Iris pigment epithelial cell (primary cell): ENCODE measurements around the gene KATNBL1.

Experiments used
- DNase-seq: peaks from one replicate; pipeline ENCODE4 v3.0.0-alpha.2; 2011; ENCODE audit warnings: low read depth

The KATNBL1 gene

DNA sequence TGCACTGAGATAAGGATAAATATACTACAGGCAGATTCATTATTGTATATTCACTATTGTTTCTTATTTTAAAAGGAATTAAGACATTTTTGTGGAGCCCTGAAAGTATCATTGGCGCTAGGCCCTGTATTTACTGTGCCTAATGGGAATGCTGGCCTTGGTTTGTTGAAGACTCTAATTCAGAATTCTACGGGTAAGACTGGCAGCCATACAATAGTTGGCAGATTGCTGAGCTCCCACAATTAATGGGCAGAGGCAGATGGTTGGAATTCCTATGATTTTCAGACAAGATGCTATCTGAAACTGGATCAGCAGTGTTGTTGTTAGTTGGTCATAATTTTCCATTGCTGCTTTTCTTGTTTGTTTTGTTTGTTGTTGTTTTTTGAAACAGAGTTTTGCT lies 93.3 kb downstream of the KATNBL1 start:
- no peak for DNase-seq

GRCh38 chr15:34114739-34115138 lies 95.2 kb downstream of the KATNBL1 start:
- DNase-seq, result no peak

DNA sequence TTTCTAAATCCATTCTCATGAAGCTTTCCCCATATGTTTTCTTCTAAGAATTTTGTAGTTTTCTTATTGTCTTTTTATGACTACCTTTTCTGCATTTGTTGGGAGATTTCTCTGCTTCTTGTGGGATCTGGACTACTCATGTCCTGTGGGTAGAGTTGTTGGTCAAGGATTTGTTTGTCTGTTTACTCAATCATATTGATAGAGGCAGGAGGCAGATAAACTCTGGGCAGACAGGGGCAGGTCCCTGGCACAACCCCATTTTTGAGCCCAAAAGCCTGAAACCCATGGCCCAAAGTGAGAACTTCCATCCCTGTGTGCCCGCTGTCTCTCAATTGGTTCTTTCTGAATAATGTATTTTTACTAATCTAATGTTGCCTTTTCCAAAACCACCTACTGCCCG lies 95.7 kb downstream of the KATNBL1 start:
- no peak for DNase-seq

DNA sequence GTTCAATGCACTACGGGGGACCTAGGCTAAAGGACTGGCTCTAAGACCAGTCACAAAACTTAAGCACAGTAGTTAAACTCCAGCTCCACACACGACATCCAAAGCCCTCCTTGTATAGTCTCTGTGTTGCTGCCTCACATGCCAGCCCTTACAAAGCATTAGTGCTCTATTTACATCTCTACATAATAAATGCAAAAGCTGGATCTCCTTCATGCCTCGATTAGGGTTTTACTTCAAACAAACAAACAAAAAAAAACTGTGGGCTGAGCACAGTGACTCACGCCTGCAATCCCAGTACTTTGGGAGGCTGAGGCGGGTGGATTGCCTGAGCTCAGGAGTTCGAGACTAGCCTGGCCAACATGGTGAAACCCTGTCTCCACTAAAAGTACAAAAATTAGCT lies 98.4 kb downstream of the KATNBL1 start:
- no peak for DNase-seq

DNA sequence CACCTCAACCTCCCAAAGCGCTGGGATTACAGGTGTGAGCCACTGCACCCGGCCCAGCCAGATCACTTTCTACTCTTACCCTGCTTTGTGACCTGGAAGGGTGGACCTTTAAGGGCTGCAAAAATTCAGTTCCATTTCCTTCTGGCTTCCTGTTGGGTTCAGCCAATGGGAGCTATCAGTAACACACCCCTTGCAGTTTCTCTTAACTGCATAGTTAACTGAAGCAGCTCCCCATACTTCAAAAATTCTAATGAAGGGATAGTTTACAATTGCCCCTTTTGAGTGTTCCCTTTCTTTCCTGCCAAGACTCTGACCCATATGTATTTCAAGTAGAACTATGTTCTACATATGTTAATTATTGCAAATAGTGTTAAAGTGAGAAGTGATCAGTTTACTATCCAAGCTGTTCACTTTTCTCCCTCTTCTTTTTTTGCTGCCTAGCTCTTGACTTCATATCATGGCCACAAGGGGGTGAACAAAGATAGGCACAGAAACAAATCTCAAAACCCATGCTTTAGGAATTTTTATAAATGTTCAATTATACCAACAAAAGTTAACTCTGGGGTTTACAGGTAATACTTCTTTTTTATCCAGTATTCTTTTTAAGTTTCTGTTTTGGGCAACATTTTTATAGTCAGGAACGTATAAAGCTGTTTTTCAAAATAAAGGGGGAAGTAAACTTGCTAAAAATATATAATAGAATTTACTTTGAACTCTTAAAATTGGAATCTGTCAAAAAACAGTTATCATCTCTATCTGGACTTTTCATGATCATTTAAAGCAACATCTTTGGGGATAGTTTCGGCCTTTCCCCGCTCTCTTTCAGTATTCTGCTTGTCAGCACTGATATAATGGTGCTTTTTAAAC lies 99.9 kb downstream of the KATNBL1 start:
- DNase-seq, result peak; percentile 52

DNA sequence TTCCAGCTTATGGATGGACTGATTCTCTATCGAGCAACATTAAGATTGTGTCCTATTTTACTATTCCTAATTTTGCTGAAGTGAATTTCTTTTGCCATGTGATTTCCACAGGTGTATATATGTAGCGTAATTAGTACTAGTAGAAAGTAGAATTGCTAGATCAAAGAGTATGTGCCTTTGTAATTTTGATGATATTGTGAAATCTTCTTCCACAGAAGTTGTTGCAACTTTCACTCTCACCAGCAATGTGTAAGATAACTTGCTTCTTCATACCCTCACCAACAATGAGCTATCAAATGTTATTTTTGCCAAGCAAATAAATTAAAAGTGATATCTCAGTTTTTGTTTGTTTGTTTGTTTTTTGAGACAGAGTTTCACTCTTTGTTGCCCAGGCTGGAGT lies 102.6 kb downstream of the KATNBL1 start:
- DNase-seq, result no peak

DNA sequence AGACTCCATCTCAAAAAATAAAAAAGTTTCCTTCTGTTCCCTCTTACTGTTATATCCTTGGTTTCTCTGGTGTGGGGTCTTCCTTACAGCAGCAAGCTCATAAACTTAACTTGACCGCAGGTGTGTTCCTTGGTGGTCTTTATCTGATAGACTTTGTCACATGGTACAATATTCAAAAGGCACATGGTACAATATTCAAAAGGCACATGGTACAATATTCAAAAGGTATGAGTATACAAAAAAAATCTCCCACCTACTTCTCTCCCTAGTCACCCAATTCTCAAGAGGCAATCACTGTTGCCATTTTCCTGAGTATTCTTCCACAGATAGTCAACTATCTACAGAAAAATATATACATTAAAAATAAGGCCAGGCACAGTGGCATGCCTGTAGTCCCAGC lies 103.5 kb downstream of the KATNBL1 start:
- no peak for DNase-seq

DNA sequence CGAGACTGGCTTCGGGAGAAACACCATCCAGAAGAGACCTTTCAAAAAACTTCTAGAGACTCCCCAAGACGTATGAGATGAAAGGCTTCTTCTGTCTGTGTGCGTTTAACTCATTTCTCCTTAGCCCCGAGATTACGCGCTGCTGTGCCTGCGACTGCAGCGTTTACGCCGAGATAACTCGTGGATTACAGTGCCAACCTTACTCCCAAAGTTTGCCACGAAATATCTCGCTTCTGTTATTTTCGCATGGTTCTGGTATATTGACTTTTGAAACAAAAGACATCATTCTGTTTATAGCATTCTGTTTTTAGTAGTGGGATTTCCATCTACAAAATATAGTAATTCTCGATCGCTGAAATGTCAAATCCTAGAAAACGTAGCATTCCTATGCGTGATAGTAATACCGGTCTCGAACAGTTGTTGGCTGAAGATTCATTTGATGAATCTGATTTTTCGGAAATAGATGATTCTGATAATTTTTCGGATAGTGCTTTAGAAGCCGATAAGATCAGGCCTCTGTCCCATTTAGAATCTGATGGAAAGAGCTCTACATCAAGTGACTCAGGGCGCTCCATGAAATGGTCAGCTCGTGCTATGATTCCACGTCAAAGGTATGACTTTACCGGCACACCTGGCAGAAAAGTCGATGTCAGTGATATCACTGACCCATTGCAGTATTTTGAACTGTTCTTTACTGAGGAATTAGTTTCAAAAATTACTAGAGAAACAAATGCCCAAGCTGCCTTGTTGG lies 107.5 kb downstream of the KATNBL1 start:
- DNase-seq, result no peak

- peak; percentile 100 for DNase-seq
Observed at GRCh38 chr15:34101366-34102174, 108.3 kb downstream of the KATNBL1 start, which contains the start of the genes EMC7 and PGBD4. Gene EMC7 (minus strand): TSS chr15:34101862. CDS start chr15:34101839, 23 bp downstream. Gene PGBD4 (plus strand): TSS chr15:34102083. CDS start chr15:34102532, 449 bp downstream.

- DNase-seq, result no peak
Observed at GRCh38 chr15:34099914-34100313, 110.0 kb downstream of the KATNBL1 start.
